ENCODE measurements around the gene SMYD3.

The SMYD3 gene

DNA sequence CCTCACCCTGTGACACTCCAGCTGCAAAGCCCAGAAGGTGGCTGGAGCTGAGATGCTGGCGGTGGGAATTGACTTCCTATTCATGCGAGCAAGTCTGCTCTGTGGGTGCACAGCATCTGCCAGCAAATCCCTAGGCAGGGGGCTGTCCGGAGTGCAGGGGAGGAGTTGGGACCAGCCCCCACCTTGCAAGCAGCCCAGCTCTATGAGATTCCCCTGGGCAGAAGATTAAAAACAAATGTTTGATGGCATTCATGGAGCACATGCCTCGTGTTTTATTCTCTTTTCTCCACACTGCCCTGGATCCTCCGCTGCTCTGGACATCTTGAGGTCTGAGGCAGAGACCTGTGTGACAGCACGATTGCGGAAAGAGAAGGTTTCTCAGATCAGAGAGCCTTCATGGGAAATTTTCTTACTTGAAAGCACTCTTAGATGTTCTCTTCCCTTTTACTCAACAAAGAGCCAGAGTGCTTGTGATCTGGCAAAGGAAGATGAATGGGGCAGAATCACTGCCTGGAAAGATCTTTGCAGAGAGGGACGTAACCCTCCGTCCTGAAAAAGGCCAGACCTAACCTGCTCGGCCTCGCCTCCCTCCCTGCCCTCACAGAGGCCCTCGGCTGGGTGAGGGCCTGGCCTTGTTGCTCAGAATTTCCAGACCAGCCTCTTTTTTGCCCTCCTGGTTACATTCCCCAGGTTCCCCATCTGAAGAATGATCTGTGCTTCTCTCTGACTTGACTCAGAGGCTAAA lies 755.2 kb downstream of the SMYD3 start:
- Histone ChIP-seq H3K9ac (ENCODE audit: low read length) (no peak overlapping the region), H3K4me3 (ENCODE audit: low read length) (no peak overlapping the region), H4K20me1 (ENCODE audit: insufficient read depth, low read length) (no peaks in the 10 kb centered on the region), H3K27ac (ENCODE audit: low read length) (no peak overlapping the region), H3K79me2 (ENCODE audit: low read length) (no peaks in the 10 kb centered on the region), H3K9me3 (replicated peaks; ENCODE audit: insufficient read depth, low read length) (no peaks in the 10 kb centered on the region), H3K4me2 (ENCODE audit: low read depth, low read length) (no peak overlapping the region), H3K9me2 (replicated peaks; ENCODE audit: insufficient read depth, low read length) (no peaks in the 10 kb centered on the region), H3K27me3 (replicated peaks; ENCODE audit: insufficient read depth, low read length) (no peaks in the 10 kb centered on the region), H2AFZ (ENCODE audit: low read length) (no peak overlapping the region), H3K4me1 (ENCODE audit: low read length) (no peaks in the 10 kb centered on the region), H3F3A (ENCODE audit: insufficient read depth, low read length) (no peaks in the 10 kb centered on the region), H3K36me3 (replicated peaks; ENCODE audit: insufficient read depth, low read length) (no peaks in the 10 kb centered on the region)
- TF ChIP-seq EZH2phosphoT487 (IDR thresholded peaks at IDR 0.05; ENCODE audit: low read length), result no peak
- no peak for TF ChIP-seq EZH2 (optimal IDR thresholded peaks at IDR 0.05; ENCODE audit: low read depth, low read length)
- TF ChIP-seq CTCF (IDR thresholded peaks at IDR 0.05; ENCODE audit: low read length), result no peak
- no peak for DNase-seq

GRCh38 chr1:245751116-245751515 lies 756.0 kb downstream of the SMYD3 start:
- no peak overlapping the region for H2AFZ ChIP-seq (ENCODE audit: low read length)
- no peaks in the 10 kb centered on the region for H3K9me3 ChIP-seq (replicated peaks; ENCODE audit: insufficient read depth, low read length)
- no peak for DNase-seq
- no peaks in the 10 kb centered on the region for H3K4me1 ChIP-seq (ENCODE audit: low read length)
- H4K20me1 ChIP-seq (ENCODE audit: insufficient read depth, low read length), result no peaks in the 10 kb centered on the region
- no peaks in the 10 kb centered on the region for H3F3A ChIP-seq (ENCODE audit: insufficient read depth, low read length)
- no peak overlapping the region for H3K9ac ChIP-seq (ENCODE audit: low read length)
- no peak overlapping the region for H3K4me2 ChIP-seq (ENCODE audit: low read depth, low read length)
- H3K4me3 ChIP-seq (ENCODE audit: low read length), result no peak overlapping the region
- no peaks in the 10 kb centered on the region for H3K27me3 ChIP-seq (replicated peaks; ENCODE audit: insufficient read depth, low read length)
- no peaks in the 10 kb centered on the region for H3K9me2 ChIP-seq (replicated peaks; ENCODE audit: insufficient read depth, low read length)
- H3K79me2 ChIP-seq (ENCODE audit: low read length), result no peaks in the 10 kb centered on the region
- TF ChIP-seq EZH2 (optimal IDR thresholded peaks at IDR 0.05; ENCODE audit: low read depth, low read length) (no peak), CTCF (IDR thresholded peaks at IDR 0.05; ENCODE audit: low read length) (no peak), EZH2phosphoT487 (IDR thresholded peaks at IDR 0.05; ENCODE audit: low read length) (no peak)
- H3K36me3 ChIP-seq (replicated peaks; ENCODE audit: insufficient read depth, low read length), result no peaks in the 10 kb centered on the region
- H3K27ac ChIP-seq (ENCODE audit: low read length), result no peak overlapping the region

GRCh38 chr1:245750261-245750660 lies 756.8 kb downstream of the SMYD3 start:
- no peaks in the 10 kb centered on the region for H3K4me1 ChIP-seq (ENCODE audit: low read length)
- TF ChIP-seq EZH2phosphoT487 (IDR thresholded peaks at IDR 0.05; ENCODE audit: low read length), result no peak
- TF ChIP-seq CTCF (IDR thresholded peaks at IDR 0.05; ENCODE audit: low read length), result no peak
- no peak for TF ChIP-seq EZH2 (optimal IDR thresholded peaks at IDR 0.05; ENCODE audit: low read depth, low read length)
- no peaks in the 10 kb centered on the region for H3F3A ChIP-seq (ENCODE audit: insufficient read depth, low read length)
- H3K4me2 ChIP-seq (ENCODE audit: low read depth, low read length), result no peak overlapping the region
- no peak overlapping the region for H3K27ac ChIP-seq (ENCODE audit: low read length)
- H3K9me2 ChIP-seq (replicated peaks; ENCODE audit: insufficient read depth, low read length), result no peaks in the 10 kb centered on the region
- H3K36me3 ChIP-seq (replicated peaks; ENCODE audit: insufficient read depth, low read length), result no peaks in the 10 kb centered on the region
- no peak overlapping the region for H2AFZ ChIP-seq (ENCODE audit: low read length)
- no peak overlapping the region for H3K9ac ChIP-seq (ENCODE audit: low read length)
- H3K4me3 ChIP-seq (ENCODE audit: low read length), result no peak overlapping the region
- no peaks in the 10 kb centered on the region for H4K20me1 ChIP-seq (ENCODE audit: insufficient read depth, low read length)
- H3K9me3 ChIP-seq (replicated peaks; ENCODE audit: insufficient read depth, low read length), result no peaks in the 10 kb centered on the region
- no peaks in the 10 kb centered on the region for H3K27me3 ChIP-seq (replicated peaks; ENCODE audit: insufficient read depth, low read length)
- no peaks in the 10 kb centered on the region for H3K79me2 ChIP-seq (ENCODE audit: low read length)
- DNase-seq, result no peak
